Measurements from ENCODE around the gene EED. TPM values are rescaled to one million over a fixed set of nuclear protein-coding genes. Genes with fewer than 3 reads are reported as not detected.
"Not testable (repeated sequence)": the region's sequence is repeated elsewhere in the genome, so short reads cannot be mapped to it uniquely, and the experiment has no call there.

Gene EED
- total RNA-seq, 2 donors from 2014 or later, result 14.3 to 14.8 TPM

- ATAC-seq, result no peak
- no peak for DNase-seq
- intact Hi-C loops (cut with DNase I), result no loop called here
These were observed 30.4 kb downstream of the EED start for GRCh38 chr11:86274999-86275398.

- intact Hi-C loops (cut with DNase I), result no loop called here
These were observed 31.2 kb downstream of the EED start for GRCh38 chr11:86275493-86276370.

GRCh38 chr11:86277741-86278140 is 33.2 kb downstream of the EED start:
- intact Hi-C loops (cut with DNase I), result no loop called here
- ATAC-seq (no peak), DNase-seq (no peak)

More at GRCh38 chr11:86275493-86276370, 31.2 kb downstream of the EED start:
- ATAC-seq, result no peak
- no peak for DNase-seq

GRCh38 chr11:86278226-86278625 is 33.7 kb downstream of the EED start:
- intact Hi-C loops (cut with DNase I), result no loop called here
- DNase-seq (no peak), ATAC-seq (no peak)

GRCh38 chr11:86279747-86280146 is 35.2 kb downstream of the EED start:
- DNase-seq, result no peak
- no peak for ATAC-seq
- intact Hi-C loops (cut with DNase I), result no loop called here

- intact Hi-C loops (cut with DNase I), result no loop called here
- DNase-seq (no peak), ATAC-seq (no peak)
These were observed 42.9 kb downstream of the EED start for GRCh38 chr11:86287468-86287796.

GRCh38 chr11:86288776-86289507 is 44.4 kb downstream of the EED start:
- intact Hi-C loops (cut with DNase I), result no loop called here
- no peak for DNase-seq
- ATAC-seq, result peak; percentile 50 to 75

- intact Hi-C loops (cut with DNase I), result loop anchor here in 1 of 2 donors (5.0 to 10.0 kb wide), 2 partner anchors 347 to 435 kb away; partner anchors contain the start of gene CCDC83
- not testable (repeated sequence) for ATAC-seq, DNase-seq
These were observed 45.1 kb downstream of the EED start for GRCh38 chr11:86289508-86290280.

GRCh38 chr11:86291466-86292262 is 47.1 kb downstream of the EED start:
- DNase-seq, result peak; percentile 37
- ATAC-seq, result peak in 1 of 2 donors; percentile 17
- intact Hi-C loops (cut with DNase I), result loop anchor here in 1 of 2 donors (5.0 to 10.0 kb wide), 2 partner anchors 349 to 437 kb away; partner anchors contain the start of gene CCDC83

- ATAC-seq, result no peak
- DNase-seq, result no peak
- intact Hi-C loops (cut with DNase I), result loop anchor here in 1 of 2 donors (5.0 to 10.0 kb wide), 2 partner anchors 351 to 438 kb away; partner anchors contain the start of gene CCDC83
These were observed 48.5 kb downstream of the EED start for GRCh38 chr11:86292912-86293616.

GRCh38 chr11:86294026-86294425 is 49.5 kb downstream of the EED start:
- no peak for DNase-seq
- ATAC-seq, result no peak
- intact Hi-C loops (cut with DNase I), result loop anchor here in 1 of 2 donors (5.0 to 10.0 kb wide), 2 partner anchors 352 to 439 kb away; partner anchors contain the start of gene CCDC83

GRCh38 chr11:86301742-86302091 is 57.2 kb downstream of the EED start:
- no peak for DNase-seq
- no peak for ATAC-seq
- intact Hi-C loops (cut with DNase I), result no loop called here

- intact Hi-C loops (cut with DNase I), result no loop called here
- DNase-seq (peak; percentile 100), ATAC-seq (peak; percentile 99 to 100)
These were observed 57.7 kb downstream of the EED start, which contains the start of gene HIKESHI for GRCh38 chr11:86302092-86302793. Gene HIKESHI, plus strand, starts transcription at chr11:86302240. Its CDS starts 209 bp downstream, at chr11:86302449.

GRCh38 chr11:86303257-86303656 is 58.7 kb downstream of the EED start:
- intact Hi-C loops (cut with DNase I), result no loop called here
- no peak for DNase-seq
- ATAC-seq, result no peak

- intact Hi-C loops (cut with DNase I); ATAC-seq: not testable (repeated sequence)
These were observed 64.2 kb downstream of the EED start for GRCh38 chr11:86308710-86309109.

GRCh38 chr11:86313793-86314192 is 69.2 kb downstream of the EED start:
- DNase-seq (no peak), ATAC-seq (no peak)
- intact Hi-C loops (cut with DNase I), result no loop called here

More at GRCh38 chr11:86308710-86309109, 64.2 kb downstream of the EED start:
- not testable (repeated sequence) for DNase-seq

- DNase-seq (no peak), ATAC-seq (no peak)
- intact Hi-C loops (cut with DNase I), result no loop called here
These were observed 70.1 kb downstream of the EED start for GRCh38 chr11:86314636-86315035.
